K562 (cell line): ENCODE measurements around the gene NUP88. TPM values are rescaled to one million over a fixed set of nuclear protein-coding genes. Genes with fewer than 3 reads are reported as not detected.

Experiments
- ATAC-seq: fragments of 200-7000 bp; cut with Tn5 transposase; 3 replicates; pipeline ENCODE4 v1.9.1; 2020; ENCODE audit warnings: moderate library complexity
- BruUV-seq: library from RNA; stranded (reverse); fragments of 400-500 nt; replicated peaks from 2 replicates; lab custom pipeline; 2021; lab: Mats Ljungman, UMichigan
- CTCF ChIA-PET: fragments of 300-600 bp; formaldehyde crosslinking; extraction: SDS; loops from one replicate; lab custom pipeline; 2021; ENCODE audit warnings: low intra/inter-chr PET ratio; lab: Yijun Ruan, JAX
- POLR2A ChIA-PET: fragments of 300-600, 350-650 bp; sonication (Branson Sonifier 250); formaldehyde crosslinking; extraction: SDS; loops from one replicate; lab custom pipeline; 2021; ENCODE audit warnings: antibody characterized with exemption, inconsistent platforms; lab: Yijun Ruan, JAX
- DNase-seq, 4 experiments: peaks; one replicate each; pipeline versions ENCODE4 v3.0.0 to v3.0.0-alpha.2; 2011 to 2018; ENCODE audit warnings: low spot score in 3 of 4, mixed read lengths in 3 of 4; ENCODE audit errors: extremely low read depth in 1 of 4
- FAIRE-seq: peaks from 2 replicates; lab custom pipeline; 2011; peaks lifted over from hg19 to GRCh38; lab: Jason Lieb, UNC
- H2AFZ ChIP-seq: 2 replicates; pipeline ENCODE4 v1.6.0; 2011; ENCODE audit warnings: low read depth, low read length, control low read depth, inconsistent platforms
- H3K27ac ChIP-seq: fragments of 200-600 bp; 3 replicates; pipeline ENCODE4 v1.8.0; 2011; ENCODE audit warnings: low read depth, mild to moderate bottlenecking, control low read depth, inconsistent platforms, low read length, moderate library complexity, mixed read lengths; ENCODE audit errors: extremely low read depth
- H3K27me3 ChIP-seq, 2 experiments: fragments of 300-600 bp in 1 of 2; 2 replicates in 1 of 2; 3 replicates in 1 of 2; pipeline versions ENCODE4 v1.6.0 to v1.8.0; 2011; ENCODE audit warnings: inconsistent platforms in 2 of 2, low read length in 2 of 2, mild to moderate bottlenecking in 1 of 2, mixed read lengths in 1 of 2, moderate library complexity in 1 of 2; ENCODE audit not compliant: control insufficient read depth in 2 of 2, insufficient read depth in 2 of 2
- H3K36me3 ChIP-seq: fragments of 300-600 bp; 3 replicates; pipeline ENCODE4 v1.8.0; 2011; ENCODE audit warnings: mild to moderate bottlenecking, low read length, inconsistent platforms; ENCODE audit not compliant: control insufficient read depth, insufficient read depth
- H3K4me1 ChIP-seq, 2 experiments: fragments of 200-600 bp in 1 of 2; replicated peaks in 1 of 2; 2 replicates in 1 of 2; 3 replicates in 1 of 2; pipeline versions ENCODE4 v1.5.1 to v1.8.0; 2011; ENCODE audit warnings: inconsistent platforms in 2 of 2, low read length in 2 of 2, mild to moderate bottlenecking in 1 of 2, mixed read lengths in 1 of 2, moderate library complexity in 1 of 2; ENCODE audit not compliant: control insufficient read depth in 2 of 2, insufficient read depth in 2 of 2
- H3K4me2 ChIP-seq: 2 replicates; pipeline ENCODE4 v1.6.1; 2011; ENCODE audit warnings: low read length, control low read depth, inconsistent platforms, mixed read lengths; ENCODE audit not compliant: insufficient read depth
- H3K4me3 ChIP-seq: fragments of 200-600 bp; sonication (generic), shearing (Covaris generic); 2 replicates; pipeline ENCODE4 v1.5.1; 2016; ENCODE audit warnings: control low read depth, inconsistent platforms
- H3K79me2 ChIP-seq: fragments of 200-600 bp; 3 replicates; pipeline ENCODE4 v1.8.0; 2011; ENCODE audit warnings: low read length, inconsistent platforms; ENCODE audit not compliant: control insufficient read depth, insufficient read depth
- H3K9ac ChIP-seq, 2 experiments: 2 replicates each; pipeline versions ENCODE4 v1.6.0 to v1.6.1; 2011; ENCODE audit warnings: low read depth in 2 of 2, low read length in 2 of 2, control low read depth in 1 of 2, inconsistent platforms in 1 of 2, mild to moderate bottlenecking in 1 of 2, mixed read lengths in 1 of 2; ENCODE audit not compliant: insufficient read depth in 1 of 2
- H3K9me1 ChIP-seq: one replicate; pipeline ENCODE4 v1.6.0; 2011; ENCODE audit warnings: inconsistent platforms, mild to moderate bottlenecking, low read length, moderate library complexity; ENCODE audit not compliant: control insufficient read depth, insufficient read depth
- H3K9me3 ChIP-seq: replicated peaks from 2 replicates; pipeline ENCODE4 v1.5.1; 2011; ENCODE audit warnings: low read depth, low read length, inconsistent platforms; ENCODE audit not compliant: control insufficient read depth, insufficient read depth
- H4K20me1 ChIP-seq: replicated peaks from 2 replicates; pipeline ENCODE4 v1.6.1; 2011; ENCODE audit warnings: low read length, inconsistent platforms, mixed read lengths; ENCODE audit not compliant: control insufficient read depth, insufficient read depth
- CTBP1 ChIP-seq: fragments of 450-650 bp; IDR thresholded peaks from 2 replicates; pipeline ENCODE4 v1.6.1; 2016; ENCODE audit warnings: borderline replicate concordance
- FOXA1 ChIP-seq: fragments of 450-650 bp; IDR thresholded peaks from 2 replicates; pipeline ENCODE4 v1.6.1; 2016; ENCODE audit warnings: mild to moderate bottlenecking, borderline replicate concordance
- L3MBTL2 ChIP-seq: fragments of 450-650 bp; IDR thresholded peaks from 2 replicates; pipeline ENCODE4 v1.6.1; 2016; ENCODE audit warnings: mild to moderate bottlenecking, moderate library complexity
- MAFG ChIP-seq: fragments of 450-650 bp; conservative IDR thresholded peaks from 2 replicates; pipeline ENCODE4 v1.6.1; 2016; ENCODE audit warnings: missing genetic modification characterization, missing compliant biosample characterization
- MTF1 ChIP-seq: fragments of 250-450 bp; sonication (Bioruptor Pico); IDR thresholded peaks from 2 replicates; pipeline ENCODE4 v1.9.0; 2021; ENCODE audit warnings: moderate library complexity, mild to moderate bottlenecking, inconsistent platforms, borderline replicate concordance
- NBN ChIP-seq: fragments of 450-650 bp; IDR thresholded peaks from 2 replicates; pipeline ENCODE4 v1.6.1; 2016; ENCODE audit warnings: low read depth, mild to moderate bottlenecking
- NFYB ChIP-seq: IDR thresholded peaks from 2 replicates; pipeline ENCODE4 v1.6.1; 2011; ENCODE audit warnings: mild to moderate bottlenecking, moderate library complexity; ENCODE audit not compliant: insufficient read length; ENCODE audit errors: extremely low read depth
- PCBP1 ChIP-seq: fragments of 200-400 bp; formaldehyde crosslinking; IDR thresholded peaks from 2 replicates; pipeline ENCODE4 v1.6.1; 2018; ENCODE audit warnings: mild to moderate bottlenecking, low read depth, low read length; ENCODE audit not compliant: poor library complexity, severe bottlenecking
- SLC30A9 ChIP-seq: fragments of 250-450 bp; sonication (Bioruptor Pico); IDR thresholded peaks from 2 replicates; pipeline ENCODE4 v1.8.0; 2022; ENCODE audit warnings: mild to moderate bottlenecking, moderate library complexity
- XRCC4 ChIP-seq: IDR thresholded peaks from one replicate; pipeline ENCODE4 v1.6.1; 2011; ENCODE audit not compliant: insufficient read depth, insufficient read length; ENCODE audit errors: extremely low read depth
- ZFPM2 ChIP-seq: fragments of 250-450 bp; sonication (Bioruptor Pico); IDR thresholded peaks from 2 replicates; pipeline ENCODE4 v1.5.1; 2022; ENCODE audit warnings: mild to moderate bottlenecking
- ZNF143 ChIP-seq: sonication (generic); formaldehyde crosslinking; IDR thresholded peaks from 2 replicates; pipeline ENCODE4 v1.9.0; 2022; ENCODE audit warnings: mild to moderate bottlenecking, missing genetic modification reagents
- ZNF263 ChIP-seq: sonication (generic); formaldehyde crosslinking; IDR thresholded peaks from 2 replicates; pipeline ENCODE4 v1.8.0; 2022; ENCODE audit warnings: mild to moderate bottlenecking, missing genetic modification reagents, borderline replicate concordance
- WGBS: fragments of 100-300 bp; shearing (Covaris generic); methylation state at CpG from one replicate; pipeline ENCODE4 v1.1.6; 2016; ENCODE audit warnings: low coverage, mixed read lengths; ENCODE audit not compliant: insufficient coverage; ENCODE audit errors: missing lambda C conversion rate; 5-methylcytosine and 5-hydroxymethylcytosine counted together
- in situ Hi-C: fragments of 300-500 bp; cut with MboI; formaldehyde crosslinking; loops from 4 replicates; pipeline ENCODE4 v1.15.0; 2018; ENCODE audit warnings: inconsistent platforms, mixed read lengths
- intact Hi-C: fragments of 100-400 bp; cut with micrococcal nuclease; formaldehyde crosslinking; loops from 2 replicates; pipeline ENCODE4 v1.14.2; 2022
- polyA plus RNA-seq, 8 experiments: library from polyadenylated mRNA; depleted of rRNA in 4 of 8; stranded (reverse) in 5 of 8; unstranded in 3 of 8; fragments of >200 nt; fragmentation: Nextera tagmentation in 2 of 8; fragmentation: Illumina TruSeq in 1 of 8; extraction: Ambion mirVana in 2 of 8; extraction: Trizol in 1 of 8; gene quantifications; 2 replicates each; pipeline versions ENCODE4 v1.2.1 to v1.2.3, GENCODE V29; 2011 to 2014; ENCODE audit warnings: inconsistent platforms in 1 of 8, missing spikeins in 1 of 8
- total RNA-seq, 7 experiments: library from RNA; depleted of rRNA in 6 of 7; stranded (reverse); fragments of >200 nt in 6 of 7; fragmentation: Illumina TruSeq in 2 of 7; extraction: Trizol in 2 of 7; gene quantifications; 2 replicates each; pipeline versions ENCODE4 v1.2.1 to v1.2.3, GENCODE V29; 2011 to 2021; ENCODE audit warnings: low replicate concordance in 1 of 7
- TF ChIP-seq, protein P1 (sequence below): fragments of 450-650 bp; IDR thresholded peaks from 2 replicates; pipeline ENCODE4 v1.6.1; 2017; ENCODE audit warnings: mild to moderate bottlenecking, moderate library complexity
- TF ChIP-seq, protein P2 (sequence below): sonication (generic); formaldehyde crosslinking; IDR thresholded peaks from 2 replicates; pipeline ENCODE4 v1.8.1; 2022; ENCODE audit warnings: missing genetic modification reagents
- TF ChIP-seq, protein P3 (sequence below): sonication (generic); formaldehyde crosslinking; IDR thresholded peaks from 2 replicates; pipeline ENCODE4 v1.8.1; 2023; ENCODE audit warnings: mild to moderate bottlenecking, missing genetic modification reagents, moderate library complexity
- TF ChIP-seq, protein P4 (sequence below): IDR thresholded peaks from 3 replicates; pipeline ENCODE4 v1.6.1; 2011; ENCODE audit warnings: borderline replicate concordance, mild to moderate bottlenecking; ENCODE audit not compliant: insufficient read length, insufficient read depth

The NUP88 gene
- total and polyA plus RNA-seq, 9 of the 15 experiments (the other 6 are each of a cell fraction or from before 2014, with no cell fraction given), result 59.9 to 160 (median 119) TPM

DNA sequence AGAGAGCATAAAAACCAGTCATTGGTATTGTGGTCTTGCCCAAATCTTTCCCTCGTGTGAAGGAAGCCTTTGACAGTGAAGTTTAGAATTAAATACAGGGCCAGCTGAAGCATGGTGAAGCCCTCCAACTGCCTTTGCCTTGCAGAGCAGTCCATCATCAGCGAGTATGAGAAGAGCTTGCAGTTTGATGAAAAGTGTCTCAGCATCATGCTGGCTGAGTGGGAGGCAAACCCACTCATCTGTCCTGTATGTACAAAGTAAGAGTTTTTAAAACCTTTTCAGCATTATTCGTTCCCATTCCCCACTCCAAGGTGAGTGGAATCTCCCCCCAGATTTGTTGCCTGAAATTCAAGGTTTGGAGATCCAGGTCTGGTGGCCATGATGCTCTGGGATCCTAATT, 6.4 kb upstream of the NUP88 start:
- intact Hi-C loops, result no loop called here
- Histone ChIP-seq H3K4me3 (no peak overlapping the region), H3K27me3 (no peaks in the 10 kb centered on the region), H3K4me2 (no peak overlapping the region), H3K79me2 (peaks cover 22% of the 10 kb centered on the region), H3K9me3 (no peaks in the 10 kb centered on the region), H3K9me1 (no peaks in the 10 kb centered on the region), H2AFZ (no peak overlapping the region), H3K9ac (no peak overlapping the region), H4K20me1 (no peaks in the 10 kb centered on the region), H3K27ac (no peak overlapping the region), H3K36me3 (peaks cover 79% of the 10 kb centered on the region), H3K4me1 (peaks cover 3 to 4% of the 10 kb centered on the region in 2 experiments; a peak in 2 of 5 replicates)
- WGBS, result 87% methylated on average over 3 of the region's 3 CpGs
- no peak for DNase-seq
- no peak for FAIRE-seq
- in situ Hi-C loops, result no loop called here
- ATAC-seq, result no peak
- BruUV-seq, result no TSS peak
- CTCF ChIA-PET, result no interaction called here
- TF ChIP-seq, protein P1, sequence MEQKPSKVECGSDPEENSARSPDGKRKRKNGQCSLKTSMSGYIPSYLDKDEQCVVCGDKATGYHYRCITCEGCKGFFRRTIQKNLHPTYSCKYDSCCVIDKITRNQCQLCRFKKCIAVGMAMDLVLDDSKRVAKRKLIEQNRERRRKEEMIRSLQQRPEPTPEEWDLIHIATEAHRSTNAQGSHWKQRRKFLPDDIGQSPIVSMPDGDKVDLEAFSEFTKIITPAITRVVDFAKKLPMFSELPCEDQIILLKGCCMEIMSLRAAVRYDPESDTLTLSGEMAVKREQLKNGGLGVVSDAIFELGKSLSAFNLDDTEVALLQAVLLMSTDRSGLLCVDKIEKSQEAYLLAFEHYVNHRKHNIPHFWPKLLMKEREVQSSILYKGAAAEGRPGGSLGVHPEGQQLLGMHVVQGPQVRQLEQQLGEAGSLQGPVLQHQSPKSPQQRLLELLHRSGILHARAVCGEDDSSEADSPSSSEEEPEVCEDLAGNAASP, result no peak
- TF ChIP-seq, protein P2, sequence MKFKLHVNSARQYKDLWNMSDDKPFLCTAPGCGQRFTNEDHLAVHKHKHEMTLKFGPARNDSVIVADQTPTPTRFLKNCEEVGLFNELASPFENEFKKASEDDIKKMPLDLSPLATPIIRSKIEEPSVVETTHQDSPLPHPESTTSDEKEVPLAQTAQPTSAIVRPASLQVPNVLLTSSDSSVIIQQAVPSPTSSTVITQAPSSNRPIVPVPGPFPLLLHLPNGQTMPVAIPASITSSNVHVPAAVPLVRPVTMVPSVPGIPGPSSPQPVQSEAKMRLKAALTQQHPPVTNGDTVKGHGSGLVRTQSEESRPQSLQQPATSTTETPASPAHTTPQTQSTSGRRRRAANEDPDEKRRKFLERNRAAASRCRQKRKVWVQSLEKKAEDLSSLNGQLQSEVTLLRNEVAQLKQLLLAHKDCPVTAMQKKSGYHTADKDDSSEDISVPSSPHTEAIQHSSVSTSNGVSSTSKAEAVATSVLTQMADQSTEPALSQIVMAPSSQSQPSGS, result no peak
- TF ChIP-seq NBN, result no peak
- TF ChIP-seq, protein P3, sequence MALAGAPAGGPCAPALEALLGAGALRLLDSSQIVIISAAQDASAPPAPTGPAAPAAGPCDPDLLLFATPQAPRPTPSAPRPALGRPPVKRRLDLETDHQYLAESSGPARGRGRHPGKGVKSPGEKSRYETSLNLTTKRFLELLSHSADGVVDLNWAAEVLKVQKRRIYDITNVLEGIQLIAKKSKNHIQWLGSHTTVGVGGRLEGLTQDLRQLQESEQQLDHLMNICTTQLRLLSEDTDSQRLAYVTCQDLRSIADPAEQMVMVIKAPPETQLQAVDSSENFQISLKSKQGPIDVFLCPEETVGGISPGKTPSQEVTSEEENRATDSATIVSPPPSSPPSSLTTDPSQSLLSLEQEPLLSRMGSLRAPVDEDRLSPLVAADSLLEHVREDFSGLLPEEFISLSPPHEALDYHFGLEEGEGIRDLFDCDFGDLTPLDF (CRISPR knock-in tag), result no peak
- TF ChIP-seq ZNF263 (CRISPR knock-in tag), result no peak
- TF ChIP-seq L3MBTL2, result no peak
- TF ChIP-seq ZNF143 (CRISPR knock-in tag), result no peak
- no peak for TF ChIP-seq FOXA1
- no peak for TF ChIP-seq CTBP1
- TF ChIP-seq, protein P4, sequence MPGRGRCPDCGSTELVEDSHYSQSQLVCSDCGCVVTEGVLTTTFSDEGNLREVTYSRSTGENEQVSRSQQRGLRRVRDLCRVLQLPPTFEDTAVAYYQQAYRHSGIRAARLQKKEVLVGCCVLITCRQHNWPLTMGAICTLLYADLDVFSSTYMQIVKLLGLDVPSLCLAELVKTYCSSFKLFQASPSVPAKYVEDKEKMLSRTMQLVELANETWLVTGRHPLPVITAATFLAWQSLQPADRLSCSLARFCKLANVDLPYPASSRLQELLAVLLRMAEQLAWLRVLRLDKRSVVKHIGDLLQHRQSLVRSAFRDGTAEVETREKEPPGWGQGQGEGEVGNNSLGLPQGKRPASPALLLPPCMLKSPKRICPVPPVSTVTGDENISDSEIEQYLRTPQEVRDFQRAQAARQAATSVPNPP, result no peak
- TF ChIP-seq XRCC4, result no peak
- no peak for TF ChIP-seq MAFG (tag)
- TF ChIP-seq MTF1 (CRISPR knock-in tag), result no peak
- TF ChIP-seq ZFPM2 (CRISPR knock-in tag), result no peak
- TF ChIP-seq PCBP1, result no peak
- TF ChIP-seq SLC30A9 (CRISPR knock-in tag), result no peak
- no peak for TF ChIP-seq NFYB
- POLR2A ChIA-PET, result interaction anchor here (2.1 kb wide), 1 partner anchor 16 kb away, joined by 5 read pairs; no protein-coding TSS in a partner anchor
